ENCODE data around the gene TTLL6.
"Not testable (repeated sequence)": the region's sequence is repeated elsewhere in the genome, so short reads cannot be mapped to it uniquely, and the experiment has no call there.

TTLL6 gene

DNA sequence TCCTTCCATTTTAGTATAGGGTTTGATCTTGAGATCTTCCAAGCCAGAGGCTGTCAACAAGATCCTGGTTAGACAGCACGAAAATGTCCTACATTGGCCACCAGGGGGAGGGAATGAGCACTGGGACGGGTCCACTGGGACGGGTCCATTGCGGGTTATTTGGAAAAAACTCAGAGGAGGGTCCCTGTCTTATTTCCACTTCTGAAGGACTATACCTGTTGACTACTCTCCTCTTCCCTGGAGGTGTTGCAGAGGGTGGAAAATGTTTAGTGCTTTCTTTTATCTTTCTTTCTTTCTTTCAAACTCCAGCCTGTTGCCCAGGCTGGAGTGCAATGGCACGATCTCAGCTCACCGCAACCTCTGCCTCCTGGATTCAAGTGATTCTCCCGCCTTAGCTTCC lies 2.5 kb downstream of the TTLL6 start:
- peak; percentile 37 for DNase-seq

DNA sequence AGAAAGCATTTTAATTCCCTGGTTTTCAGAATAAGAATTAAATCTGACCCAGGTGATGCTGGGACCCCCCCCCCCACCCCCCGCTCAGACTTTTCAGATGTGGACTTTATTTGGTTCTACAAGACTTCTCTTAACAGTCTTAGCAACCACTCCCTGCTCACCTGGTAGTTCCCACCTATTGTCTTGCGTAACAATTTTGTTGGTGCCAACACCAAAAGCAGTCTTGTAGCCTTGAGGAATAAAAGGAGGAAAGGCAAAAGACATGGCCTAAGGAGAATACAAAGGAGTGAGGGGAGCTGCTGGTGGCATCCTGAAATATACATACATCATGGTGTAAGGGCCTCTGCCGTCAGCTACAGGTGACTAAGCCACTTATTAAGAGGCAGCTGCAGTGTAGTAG lies 5.0 kb downstream of the TTLL6 start:
- no peak for DNase-seq

DNA sequence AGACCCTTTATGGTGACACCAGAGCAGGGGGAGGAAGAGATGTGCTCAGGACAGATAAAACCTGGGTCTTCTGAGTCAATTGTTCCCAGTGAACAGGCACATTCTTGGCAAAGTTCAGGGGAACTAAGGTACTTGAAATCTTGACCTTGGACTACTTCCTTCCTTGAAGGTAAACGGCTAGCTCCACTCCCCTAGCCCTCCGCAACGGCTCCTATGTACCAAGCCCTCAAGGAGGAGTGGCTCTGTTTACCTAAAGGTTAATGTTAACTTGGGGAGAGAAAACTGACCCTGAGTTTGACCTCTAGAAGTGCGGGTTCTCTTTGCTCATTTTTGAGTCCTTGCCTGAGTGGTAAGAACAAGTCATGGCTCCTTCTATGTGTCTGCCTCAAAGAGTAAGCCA lies 7.8 kb downstream of the TTLL6 start:
- DNase-seq: no peak

DNA sequence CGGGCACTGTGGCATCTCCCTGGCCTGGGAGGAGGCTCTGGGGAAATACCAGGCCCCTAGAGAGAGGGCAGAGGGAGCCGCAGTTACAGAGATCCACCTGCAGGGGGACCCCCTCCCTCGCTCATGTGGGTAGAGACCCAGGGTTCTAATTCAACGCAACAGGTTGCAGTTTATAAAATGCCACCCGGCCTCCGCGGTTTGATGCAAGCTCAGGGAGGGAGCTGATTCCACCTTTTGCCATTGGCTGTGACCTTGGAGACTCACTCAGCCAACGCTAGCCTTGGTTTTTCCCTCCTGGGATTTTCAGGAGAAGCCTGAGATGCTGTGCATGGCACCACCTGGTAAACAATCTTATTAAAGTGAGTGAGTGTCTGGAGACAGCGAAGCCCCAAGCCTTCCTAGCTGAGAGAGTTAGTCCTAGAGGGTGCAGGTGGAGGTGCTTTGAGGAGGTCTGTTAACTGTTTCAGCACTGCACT lies 12.1 kb downstream of the TTLL6 start:
- peak; percentile 14 for DNase-seq

DNA sequence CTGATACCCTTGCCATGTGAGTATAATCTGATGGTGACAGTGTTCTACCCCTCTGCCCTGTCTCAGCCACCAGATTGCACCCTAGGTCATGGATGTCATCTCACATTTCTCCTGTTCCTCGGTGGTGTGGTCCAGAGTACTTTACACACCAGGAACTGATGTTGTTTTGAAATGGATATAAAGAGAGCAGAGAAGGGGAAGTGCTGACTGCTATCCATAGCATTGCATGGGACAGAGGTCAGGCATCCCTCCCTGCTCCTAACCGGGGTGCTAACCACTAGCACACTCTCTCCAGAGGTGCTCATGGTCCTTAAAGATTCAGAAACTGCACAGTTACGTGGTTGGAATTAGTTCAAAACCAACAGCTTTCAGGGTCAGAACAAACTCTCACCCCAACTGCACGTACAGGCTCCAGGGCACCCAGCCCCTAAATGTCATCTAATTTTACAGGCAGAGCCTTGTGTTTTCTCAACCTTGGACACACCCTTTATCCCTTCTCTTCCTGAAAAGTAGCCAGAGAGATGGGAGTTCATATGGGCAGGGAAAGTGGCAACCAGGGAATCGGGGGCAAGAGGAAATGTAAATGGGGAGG lies 16.3 kb downstream of the TTLL6 start:
- no peak for DNase-seq

DNA sequence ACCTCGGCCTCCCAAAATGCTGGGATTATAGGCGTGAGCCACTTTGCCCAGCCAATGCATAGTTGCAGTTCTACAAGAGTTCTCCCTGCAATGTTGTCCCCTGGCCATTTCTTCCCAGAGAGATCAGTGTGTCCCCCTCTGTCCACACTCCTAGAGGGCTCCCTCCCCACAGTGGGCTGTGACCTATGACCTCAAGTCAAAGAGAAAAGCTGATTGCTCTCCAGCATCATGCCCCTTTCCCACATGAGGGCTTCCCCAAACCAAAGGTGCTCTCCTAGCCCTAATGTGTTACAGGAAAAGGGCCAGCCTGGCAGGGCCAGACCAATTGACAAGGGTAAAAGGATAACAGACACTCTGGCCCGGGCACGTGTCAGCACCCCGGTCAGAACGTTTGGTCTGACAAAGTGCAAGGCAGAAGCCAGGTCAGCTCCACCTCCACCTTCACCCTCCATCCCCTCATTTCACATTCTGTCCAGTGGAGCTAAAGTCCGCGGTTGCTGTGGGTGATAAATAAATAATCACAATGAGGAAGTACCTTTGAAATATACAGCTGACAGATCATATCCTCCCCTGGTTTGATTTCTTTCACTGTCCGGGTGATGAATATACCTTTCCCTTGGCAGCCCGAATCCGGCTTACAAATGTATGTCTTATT lies 17.8 kb downstream of the TTLL6 start:
- DNase-seq: no peak

DNA sequence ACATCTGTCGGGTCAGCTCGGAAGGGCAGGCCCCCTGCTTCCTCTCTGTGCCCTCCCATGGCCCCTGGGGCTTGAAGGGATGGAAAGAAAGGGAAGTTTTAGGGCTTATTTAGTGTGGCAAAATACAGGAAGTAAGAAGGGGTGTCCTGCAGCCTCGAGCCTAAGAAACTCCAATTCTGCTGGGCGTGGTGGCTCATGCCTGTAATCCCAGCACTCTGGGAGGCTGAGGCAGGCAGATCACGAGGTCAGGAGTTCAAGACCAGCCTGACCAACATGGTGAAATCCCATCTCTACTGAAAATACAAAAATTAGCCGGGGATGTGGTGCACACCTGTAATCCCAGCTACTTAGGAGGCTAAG lies 20.9 kb downstream of the TTLL6 start:
- DNase-seq: not testable (repeated sequence)

DNA sequence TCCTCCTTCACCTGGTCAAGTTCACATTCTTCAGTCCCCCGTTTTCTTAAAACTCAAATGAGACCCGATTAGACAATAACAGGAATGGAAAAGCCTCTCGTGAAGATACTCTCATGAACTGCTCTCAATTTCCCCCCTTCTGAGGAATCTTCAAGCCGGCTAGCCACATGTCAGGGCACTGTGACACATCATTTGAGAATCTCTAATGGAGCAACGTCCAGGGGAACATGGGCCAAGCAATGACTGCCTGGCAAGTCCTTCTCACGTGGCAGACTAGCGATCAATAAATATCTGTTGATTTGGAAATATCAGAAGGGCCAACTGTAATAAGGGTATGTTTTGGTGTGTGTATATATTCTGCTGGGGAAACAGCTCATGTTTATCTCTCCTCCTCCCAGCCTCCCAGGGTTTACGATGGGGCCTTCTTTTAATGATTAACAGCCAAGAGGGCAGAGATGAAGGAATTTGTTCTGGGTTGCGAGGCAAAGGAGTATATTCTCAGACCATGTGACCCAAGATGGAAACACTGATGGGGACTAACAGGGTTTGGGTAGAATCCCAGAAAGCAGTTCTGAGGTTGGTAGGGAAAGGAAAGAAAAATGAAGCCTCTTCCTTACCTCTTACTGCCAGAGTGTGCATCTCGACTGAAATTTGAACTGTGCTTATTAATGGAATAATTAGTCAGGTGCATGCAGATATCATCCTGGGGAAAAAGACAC lies 21.4 kb downstream of the TTLL6 start:
- DNase-seq: no peak

DNA sequence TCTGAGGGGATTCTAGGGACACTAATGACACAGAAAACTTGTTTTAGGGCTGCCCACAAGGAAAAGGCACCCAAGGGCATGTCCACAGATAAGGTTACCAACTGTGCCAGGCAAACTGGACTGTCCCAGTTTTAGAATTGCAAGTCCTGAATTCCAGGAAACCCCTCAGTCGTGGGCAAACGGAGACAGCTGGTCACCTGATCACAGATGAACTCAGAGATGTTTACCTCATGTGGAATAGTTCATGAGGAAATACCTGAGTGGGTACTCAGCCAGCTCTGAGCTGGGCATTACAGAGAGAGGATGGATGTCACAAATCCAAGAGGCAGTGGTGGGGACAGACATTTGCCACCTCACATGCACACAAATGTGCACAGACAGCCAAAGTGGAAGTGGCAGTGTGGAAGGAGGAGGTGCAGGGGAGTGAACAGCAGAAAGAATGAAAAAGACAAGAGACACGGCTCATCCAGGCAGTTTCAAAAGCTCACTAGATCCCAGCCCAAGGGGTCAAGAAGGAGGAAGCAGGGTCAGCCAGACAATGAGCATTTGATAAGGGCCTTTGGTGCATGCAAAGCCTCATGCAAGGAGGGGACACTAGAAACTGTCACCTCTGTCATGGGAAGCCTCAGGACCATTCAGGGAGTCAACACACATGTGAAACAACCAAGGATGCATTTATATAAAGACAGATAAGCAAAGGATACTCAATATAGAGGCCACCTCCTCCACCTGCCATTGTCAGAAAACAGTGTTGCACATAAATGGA lies 24.8 kb downstream of the TTLL6 start:
- DNase-seq: no peak

DNA sequence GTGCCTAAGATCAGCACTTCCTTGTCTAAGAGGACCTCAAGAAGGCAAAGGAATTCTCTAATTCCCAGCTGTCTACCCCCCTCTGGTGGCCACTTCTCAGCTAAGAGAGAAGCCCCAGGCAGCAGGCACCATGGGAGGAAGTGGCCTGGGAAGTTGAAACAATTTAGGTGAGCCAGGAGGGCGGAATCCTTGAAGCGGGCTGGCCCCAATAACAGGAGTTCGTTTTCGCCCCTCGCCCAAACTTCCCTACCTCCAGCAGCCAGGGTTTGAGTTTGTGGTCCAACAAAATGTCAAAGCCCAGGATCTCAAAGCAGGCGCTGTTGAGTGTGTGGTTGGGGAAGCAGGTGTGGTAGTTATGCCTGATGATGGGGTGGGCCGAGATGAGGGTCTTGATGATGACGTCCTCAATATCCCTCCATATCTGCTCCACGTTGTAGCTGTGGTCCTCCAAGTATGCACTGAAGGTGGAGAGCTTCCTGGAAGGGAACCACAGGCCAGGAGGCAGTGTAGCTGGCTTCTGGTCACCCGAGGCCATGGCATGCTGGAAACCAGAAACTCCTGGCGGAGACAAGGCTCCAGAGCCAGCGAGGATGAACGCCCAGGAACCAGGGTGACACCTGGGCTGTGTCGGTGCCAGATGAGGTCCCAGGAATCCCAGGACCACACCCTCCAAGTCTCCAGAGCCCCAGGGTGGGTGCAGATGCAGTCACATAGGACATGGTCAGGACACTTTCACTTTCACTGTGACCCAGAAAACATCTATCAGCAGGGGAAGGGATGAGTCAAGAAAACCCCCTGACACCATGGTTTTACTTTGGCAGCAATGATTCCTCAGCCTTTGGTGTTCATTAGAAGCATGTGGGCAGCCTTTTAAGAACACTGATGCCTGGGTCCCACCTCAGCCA lies 25.6 kb downstream of the TTLL6 start:
- peak; percentile 50 for DNase-seq

DNA sequence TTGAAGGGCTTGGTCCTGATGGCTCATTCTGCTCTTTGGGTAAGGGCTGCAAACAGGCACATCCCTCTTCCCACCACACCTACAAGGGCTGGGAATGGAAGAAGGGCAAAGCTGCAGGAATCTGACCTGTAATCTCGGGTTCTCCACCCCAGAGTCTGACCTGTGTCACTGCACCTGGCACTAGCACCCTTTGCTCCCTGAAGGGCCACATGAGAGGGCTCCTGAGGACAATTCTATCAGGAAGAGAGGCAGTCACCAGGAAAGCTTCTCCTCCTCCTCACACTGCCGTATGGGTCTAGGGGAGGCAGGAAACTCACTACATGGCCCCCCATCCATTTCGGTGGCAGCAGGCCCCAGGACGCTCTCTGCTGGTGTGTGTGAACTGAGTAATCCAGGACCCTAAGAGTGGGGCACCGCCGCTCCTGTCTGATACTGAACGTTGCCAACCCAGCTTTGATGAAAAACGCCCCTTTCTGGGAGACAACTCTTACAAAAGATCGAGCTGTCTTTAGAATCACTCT lies 26.4 kb downstream of the TTLL6 start:
- no peak for DNase-seq

DNA sequence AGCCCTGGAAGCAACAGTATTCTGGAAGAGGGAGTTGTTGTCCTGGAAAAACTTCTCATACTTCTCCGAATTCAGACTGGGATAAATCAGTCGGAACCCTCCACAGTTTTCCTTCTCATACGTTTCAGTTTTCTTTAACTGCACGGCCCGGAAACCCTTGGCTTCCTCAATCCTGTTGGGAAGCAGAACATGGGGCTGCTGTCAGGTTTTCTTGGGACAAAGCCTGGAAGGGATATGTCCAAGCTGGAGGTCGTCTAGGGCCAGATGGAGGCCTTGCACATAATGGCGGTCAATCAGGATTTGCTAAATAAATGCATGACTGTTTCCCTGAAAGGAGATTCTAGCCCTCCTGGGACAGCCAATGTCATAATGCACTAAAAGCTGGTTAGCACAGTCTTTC lies 29.2 kb downstream of the TTLL6 start:
- no peak for DNase-seq

DNA sequence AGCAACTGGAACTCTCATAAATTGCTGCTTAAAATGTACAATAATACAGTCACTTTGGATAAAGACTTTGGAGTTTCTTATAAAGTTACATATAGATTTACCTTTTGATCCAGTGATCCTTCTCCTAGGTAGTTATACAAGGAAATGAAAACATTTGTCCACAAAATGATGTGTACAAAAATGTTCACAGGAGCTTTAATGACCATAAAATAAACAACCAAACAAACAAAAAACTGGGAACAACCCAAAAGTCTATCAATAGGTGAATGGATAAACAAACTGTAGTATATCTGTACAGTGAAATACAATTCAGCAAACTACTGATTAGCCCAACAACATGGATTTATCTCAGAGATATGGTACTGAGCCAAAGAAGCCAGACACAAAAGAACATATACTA lies 37.6 kb downstream of the TTLL6 start:
- no peak for DNase-seq

DNA sequence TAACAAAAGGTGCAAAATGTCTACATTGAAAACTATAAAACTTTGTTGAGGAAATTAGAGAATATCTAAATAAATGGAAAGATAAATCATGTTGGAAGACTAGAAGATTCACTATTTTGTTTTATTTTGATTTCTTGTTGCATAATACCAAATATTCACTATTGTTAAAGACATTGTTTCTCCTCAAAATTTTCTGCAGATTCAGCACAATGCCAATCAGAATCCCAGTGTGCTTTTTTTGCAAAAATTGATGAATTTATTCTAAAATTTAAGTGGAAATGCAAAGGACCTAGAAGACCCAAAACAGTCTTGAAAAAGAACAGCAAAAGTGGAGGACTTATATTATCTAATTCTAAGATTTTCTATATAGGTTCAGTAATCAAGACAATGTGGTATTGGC lies 40.4 kb downstream of the TTLL6 start:
- no peak for DNase-seq

DNA sequence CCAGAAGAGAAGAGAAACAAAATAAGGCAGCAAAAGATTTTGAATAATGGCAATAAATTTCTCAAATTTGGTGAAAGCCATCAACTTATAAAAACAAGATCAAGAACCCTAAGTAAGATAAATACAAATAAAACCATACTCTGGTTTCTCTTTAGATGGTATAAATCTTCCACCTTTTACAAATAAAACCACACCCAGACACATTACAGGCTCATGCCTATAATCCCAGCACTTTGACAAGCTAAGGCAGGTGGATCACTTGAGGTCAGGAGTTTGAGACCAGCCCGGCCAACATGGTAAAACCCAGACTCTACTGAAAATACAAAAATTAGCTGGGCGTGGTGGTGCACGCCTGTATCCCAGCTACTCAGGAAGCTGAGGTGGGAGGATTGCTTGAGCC lies 43.8 kb downstream of the TTLL6 start:
- no peak for DNase-seq

DNA sequence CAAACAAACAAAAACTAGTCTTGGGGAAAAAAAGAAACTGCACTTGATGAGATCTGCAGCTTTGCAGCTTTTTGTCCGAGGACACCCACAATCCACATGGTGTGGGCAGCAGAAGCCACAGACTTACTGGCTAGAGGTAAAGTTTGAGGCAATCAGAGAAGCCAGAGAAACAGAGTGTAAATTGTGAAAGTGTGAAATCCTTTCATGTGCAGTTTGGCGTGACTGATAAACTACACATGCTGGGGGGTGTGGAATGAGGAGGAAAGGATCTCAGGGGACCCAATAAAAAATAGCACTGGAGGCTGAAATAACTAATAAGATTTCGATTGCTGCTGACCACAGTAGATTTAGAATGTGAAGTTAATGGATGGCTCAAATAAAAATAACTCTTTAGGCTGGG lies 46.1 kb downstream of the TTLL6 start:
- no peak for DNase-seq

DNA sequence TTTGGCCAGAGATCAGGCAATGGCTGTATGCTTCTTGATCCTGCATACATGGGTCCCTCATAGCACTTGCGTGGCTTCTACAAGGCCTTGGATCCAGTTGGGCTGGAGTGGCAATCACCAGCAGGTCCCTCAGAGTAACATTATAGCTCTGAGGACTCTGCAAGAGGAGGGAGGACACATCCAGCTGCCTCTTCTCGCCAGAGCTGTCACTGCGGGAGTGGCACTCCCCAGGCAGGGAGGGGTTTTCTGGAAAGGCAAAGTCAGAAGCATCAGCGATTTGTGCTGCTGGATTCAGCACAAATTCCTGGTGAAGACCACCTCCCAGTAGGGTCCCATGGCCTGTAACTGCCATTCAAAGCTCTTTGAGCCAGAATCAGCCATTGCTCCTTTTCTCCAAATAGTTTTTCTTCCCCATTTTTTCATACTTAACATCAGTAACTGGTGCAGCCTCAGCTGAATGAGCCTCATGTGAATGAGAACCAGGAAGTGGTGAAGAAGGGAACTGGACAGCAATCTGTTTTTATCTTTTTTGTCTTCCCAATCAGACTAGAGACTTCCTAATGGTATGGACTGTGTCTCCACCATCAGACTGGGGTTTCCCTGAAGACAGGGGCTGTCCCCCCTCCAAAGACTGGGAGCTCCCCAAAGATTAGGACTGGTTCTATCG lies 47.9 kb downstream of the TTLL6 start:
- DNase-seq: no peak

DNA sequence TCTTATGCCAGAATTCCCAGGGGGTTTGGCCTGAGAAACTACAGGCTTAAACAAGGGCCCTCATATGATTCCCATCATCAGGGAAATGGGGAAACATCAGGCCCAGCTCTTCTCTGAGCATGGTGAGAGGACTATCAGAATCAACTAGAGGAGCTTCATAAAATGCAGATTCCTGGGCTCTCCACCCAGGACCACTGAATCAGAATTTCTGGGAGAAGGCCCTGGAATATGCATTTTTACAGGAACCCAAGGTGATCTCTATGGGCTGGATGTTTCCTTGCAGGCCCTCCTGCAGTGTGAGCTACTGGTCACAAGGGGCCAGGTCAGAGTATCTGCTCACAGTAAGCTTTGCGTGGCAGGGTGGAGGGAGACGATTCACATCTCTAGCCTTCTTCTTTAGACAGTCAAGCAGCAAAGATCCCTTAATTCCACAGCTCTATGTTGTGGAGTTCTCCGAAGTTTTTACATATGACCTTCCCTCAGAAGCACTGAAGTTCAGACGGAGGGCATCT lies 49.7 kb downstream of the TTLL6 start:
- DNase-seq: no peak

DNA sequence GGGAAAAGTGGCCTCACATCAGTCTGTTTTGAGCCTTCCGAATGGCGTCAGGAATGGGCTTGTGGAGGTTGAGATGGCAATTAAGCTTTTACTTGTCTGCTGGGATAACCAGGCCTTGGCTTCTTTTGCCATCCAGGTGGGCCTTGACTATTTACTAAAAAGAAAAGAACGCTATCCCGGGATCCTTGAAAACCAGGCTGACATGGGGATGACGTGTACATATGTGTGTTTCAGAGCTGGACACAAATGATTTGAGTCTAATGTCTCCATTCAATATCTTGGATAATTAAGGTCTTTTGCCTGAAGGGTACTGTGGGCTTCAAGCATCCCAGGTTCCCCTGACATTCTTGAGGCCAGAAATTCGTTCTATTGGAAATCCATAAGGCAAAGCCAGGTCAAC lies 55.9 kb downstream of the TTLL6 start:
- no peak for DNase-seq

DNA sequence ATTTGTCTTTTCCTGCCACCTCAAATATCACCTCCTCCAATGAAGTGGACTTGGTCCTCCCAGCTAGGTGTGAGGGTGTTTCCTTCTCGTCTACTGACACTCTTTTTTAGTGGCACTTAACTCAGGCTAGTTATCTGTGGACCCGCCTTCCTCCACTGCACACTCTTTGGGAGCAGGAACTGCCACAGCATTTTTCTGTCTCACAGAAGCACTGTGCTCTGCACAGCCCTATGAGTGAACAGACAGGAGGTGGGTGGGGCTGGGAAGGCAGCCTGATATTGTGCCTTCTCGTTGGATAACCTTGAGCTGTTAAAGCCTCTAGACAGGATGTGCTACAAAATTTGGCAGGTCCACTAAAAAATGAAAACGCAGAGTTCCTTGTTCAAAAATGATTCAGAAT lies 56.6 kb downstream of the TTLL6 start:
- no peak for DNase-seq

DNA sequence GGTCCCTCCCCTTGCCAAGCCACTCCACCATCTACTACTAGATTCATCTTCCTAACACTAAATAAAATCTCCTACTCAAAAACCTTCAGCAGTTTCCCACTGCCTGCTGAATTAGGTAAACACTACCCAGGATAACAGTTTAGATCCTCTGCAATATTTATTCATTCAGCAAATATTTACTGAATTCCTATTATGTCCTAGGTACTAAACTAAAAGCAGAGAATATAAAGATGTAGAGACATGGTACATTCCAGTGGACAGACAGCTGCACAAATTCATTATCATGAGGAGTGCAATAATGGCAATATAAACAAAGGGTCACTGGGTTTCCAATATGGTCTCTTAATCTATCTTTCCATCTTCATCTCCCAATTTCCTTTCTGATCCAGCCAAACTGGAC lies 57.7 kb downstream of the TTLL6 start:
- no peak for DNase-seq

DNA sequence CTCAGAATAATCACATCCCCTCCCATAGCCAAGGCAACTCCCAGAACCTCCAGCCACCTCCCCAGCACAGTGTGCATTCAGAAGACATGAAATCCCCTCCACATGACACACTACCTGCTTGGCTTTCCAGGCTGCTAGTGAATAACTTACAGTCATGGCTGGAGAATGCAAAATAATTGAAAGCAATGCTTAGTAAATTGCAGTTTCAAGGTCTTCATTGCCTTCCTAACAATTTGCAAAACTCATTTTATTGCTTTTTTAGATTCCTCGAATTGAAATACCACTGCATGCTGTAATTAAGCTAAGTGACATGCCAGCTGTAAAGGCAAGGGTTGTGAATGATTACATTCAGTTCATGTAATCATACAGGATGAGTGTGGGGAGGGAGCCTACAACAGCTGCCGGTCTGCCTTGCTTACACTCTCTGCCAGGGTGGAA lies 59.5 kb downstream of the TTLL6 start:
- DNase-seq: no peak
